ENCODE results near the gene C9orf72. TPM values are rescaled to one million over a fixed set of nuclear protein-coding genes. Genes with fewer than 3 reads are reported as not detected.

Gene C9orf72
- total and polyA plus RNA-seq, 9 of the 15 experiments (the other 6 are each of a cell fraction or from before 2014, with no cell fraction given) = 2.3 to 7.3 (median 4.1) TPM

- POLR2A ChIA-PET = no interaction called here
- H3K4me2 ChIP-seq (ENCODE audit: insufficient read depth, low read length) = no peak overlapping the region
- TF ChIP-seq RAD21 (CRISPR knock-in tag; conservative IDR thresholded peaks at IDR 0.05 in 1 of 2, IDR thresholded peaks at IDR 0.05 in 1 of 2) = peak; percentile 23 to 64; a peak in 3 of 4 replicates
- peak; percentile 39; the same call in 1 of the 2 replicates for TF ChIP-seq REST (IDR thresholded peaks at IDR 0.05; ENCODE audit: borderline replicate concordance)
- no peak for TF ChIP-seq REST (CRISPR knock-in tag; IDR thresholded peaks at IDR 0.05; ENCODE audit: low read depth)
- TF ChIP-seq ZNF445 (CRISPR knock-in tag; IDR thresholded peaks at IDR 0.05; ENCODE audit: low read depth) = no peak
- TF ChIP-seq, protein P1, sequence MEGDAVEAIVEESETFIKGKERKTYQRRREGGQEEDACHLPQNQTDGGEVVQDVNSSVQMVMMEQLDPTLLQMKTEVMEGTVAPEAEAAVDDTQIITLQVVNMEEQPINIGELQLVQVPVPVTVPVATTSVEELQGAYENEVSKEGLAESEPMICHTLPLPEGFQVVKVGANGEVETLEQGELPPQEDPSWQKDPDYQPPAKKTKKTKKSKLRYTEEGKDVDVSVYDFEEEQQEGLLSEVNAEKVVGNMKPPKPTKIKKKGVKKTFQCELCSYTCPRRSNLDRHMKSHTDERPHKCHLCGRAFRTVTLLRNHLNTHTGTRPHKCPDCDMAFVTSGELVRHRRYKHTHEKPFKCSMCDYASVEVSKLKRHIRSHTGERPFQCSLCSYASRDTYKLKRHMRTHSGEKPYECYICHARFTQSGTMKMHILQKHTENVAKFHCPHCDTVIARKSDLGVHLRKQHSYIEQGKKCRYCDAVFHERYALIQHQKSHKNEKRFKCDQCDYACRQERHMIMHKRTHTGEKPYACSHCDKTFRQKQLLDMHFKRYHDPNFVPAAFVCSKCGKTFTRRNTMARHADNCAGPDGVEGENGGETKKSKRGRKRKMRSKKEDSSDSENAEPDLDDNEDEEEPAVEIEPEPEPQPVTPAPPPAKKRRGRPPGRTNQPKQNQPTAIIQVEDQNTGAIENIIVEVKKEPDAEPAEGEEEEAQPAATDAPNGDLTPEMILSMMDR (IDR thresholded peaks at IDR 0.05 in 2 of 3, conservative IDR thresholded peaks at IDR 0.05 in 1 of 3; ENCODE audit: insufficient read depth in 2 of 3, low read depth in 1 of 3, low read length in 3 of 3) = peak; percentile 13 to 51 (median 13); a peak in 3 of 6 replicates
- 26% methylated on average over 6 of the region's 10 CpGs for WGBS (ENCODE audit: insufficient coverage, low coverage, missing lambda C conversion rate)
- no peaks in the 10 kb centered on the region for H3K79me2 ChIP-seq (ENCODE audit: control insufficient read depth, insufficient read depth, low read length)
- DNase-seq (ENCODE audit: extremely low read depth in 1 of 4, low spot score in 3 of 4) (peak in 1 of 4 experiments; percentile 9), FAIRE-seq (no peak), ATAC-seq (peak; percentile 56; the same call in 1 of the 3 replicates)
- no peak overlapping the region for H3K9ac ChIP-seq (ENCODE audit: insufficient read depth in 1 of 2, low read depth in 2 of 2, low read length in 2 of 2)
- in situ Hi-C loops (cut with MboI) (no loop called here), intact Hi-C loops (cut with micrococcal nuclease) (loop anchor here (1.0 to 2.0 kb wide), 2 partner anchors 215 to 272 kb away; no protein-coding TSS in a partner anchor)
- no peaks in the 10 kb centered on the region for H4K20me1 ChIP-seq (replicated peaks; ENCODE audit: control insufficient read depth, insufficient read depth, low read length)
- no peaks in the 10 kb centered on the region for H3K4me1 ChIP-seq (replicated peaks in 1 of 2; ENCODE audit: control insufficient read depth in 2 of 2, insufficient read depth in 2 of 2, low read length in 2 of 2)
- H3K27me3 ChIP-seq (ENCODE audit: control insufficient read depth in 2 of 2, insufficient read depth in 2 of 2, low read length in 2 of 2) = no peaks in the 10 kb centered on the region
- H2AFZ ChIP-seq (ENCODE audit: low read depth, low read length) = no peak overlapping the region
- H3K36me3 ChIP-seq (ENCODE audit: control insufficient read depth, insufficient read depth, low read length) = no peaks in the 10 kb centered on the region
- no TSS peak for BruUV-seq (replicated peaks)
- no peaks in the 10 kb centered on the region for H3K9me1 ChIP-seq (ENCODE audit: control insufficient read depth, insufficient read depth, low read length)
- H3K27ac ChIP-seq (ENCODE audit: extremely low read depth, low read depth, low read length) = no peak overlapping the region
- H3K9me3 ChIP-seq (replicated peaks; ENCODE audit: control insufficient read depth, insufficient read depth, low read depth, low read length) = no peaks in the 10 kb centered on the region
- CTCF ChIA-PET (ENCODE audit: low intra/inter-chr PET ratio) = interaction anchor here (0.7 to 2.7 kb wide), 3 partner anchors 10 to 215 kb away, joined by 5 to 27 read pairs (median 7); no protein-coding TSS in a partner anchor
- H3K4me3 ChIP-seq = no peak overlapping the region
Observed at GRCh38 chr9:27548055-27548741, 25.1 kb downstream of the C9orf72 start.

Measured in K562 (cell line).